OCI-M1 (cell line): ENCODE results near the gene TCAF1.
"Not testable (repeated sequence)": the region's sequence is repeated elsewhere in the genome, so short reads cannot be mapped to it uniquely, and the experiment has no call there.

Source experiments
- DNase-seq: peaks from one replicate; lab custom pipeline; 2025; lab: John Stamatoyannopoulos, UW

Gene TCAF1

GRCh38 chr7:143905509-143905908 is 3.5 kb upstream of the TCAF1 start:
- DNase-seq = no peak

- no peak for DNase-seq
Observed at GRCh38 chr7:143902332-143902899, 440 bp upstream of the TCAF1 start.

DNA sequence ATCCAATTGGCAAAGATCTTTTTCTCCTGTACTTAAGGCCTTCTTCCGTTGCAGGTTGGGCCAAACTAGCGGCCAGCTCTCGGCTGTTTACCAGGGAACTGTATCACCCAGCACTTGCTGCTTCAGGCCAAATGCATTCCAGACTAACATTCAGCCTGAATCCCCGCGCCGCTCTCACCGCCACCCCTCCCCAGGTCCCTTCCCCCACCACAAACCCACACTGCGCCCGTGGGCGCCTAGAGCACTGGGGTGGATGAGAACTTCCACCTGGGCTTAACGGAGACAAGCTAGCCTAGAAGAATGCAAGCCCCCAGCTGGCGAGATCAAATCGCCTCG is 676 bp downstream of the TCAF1 start:
- no peak for DNase-seq

DNA sequence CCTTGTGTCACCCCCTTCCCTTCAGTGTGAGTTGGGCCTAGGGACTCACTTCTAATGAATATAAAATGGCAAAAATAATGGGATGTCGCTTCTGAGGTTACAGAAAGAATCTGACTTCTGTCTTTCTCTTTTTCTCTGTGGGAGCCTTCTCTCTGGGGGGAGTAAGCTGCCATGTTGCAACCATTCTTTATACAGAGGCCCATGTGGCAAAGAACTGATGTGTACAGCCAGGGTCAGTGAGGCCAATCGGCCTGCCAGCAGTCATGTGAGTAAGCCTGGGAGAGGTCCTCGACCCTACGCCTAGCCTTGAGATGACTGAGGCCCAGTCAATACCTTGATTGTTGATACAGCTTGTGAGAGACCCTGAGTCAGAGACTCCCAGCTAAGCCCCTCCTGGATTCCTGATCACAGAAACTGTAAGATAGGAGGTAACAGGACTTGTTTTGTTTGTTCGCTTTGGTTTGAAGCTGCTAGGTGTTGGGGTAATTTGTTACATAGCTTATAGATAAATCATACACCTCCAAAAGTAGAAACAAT is 1.7 kb downstream of the TCAF1 start:
- no peak for DNase-seq

- no peak for DNase-seq
Observed at GRCh38 chr7:143898810-143899209, 3.2 kb downstream of the TCAF1 start.

- no peak for DNase-seq
Observed at GRCh38 chr7:143896667-143897066, 5.3 kb downstream of the TCAF1 start.

DNA sequence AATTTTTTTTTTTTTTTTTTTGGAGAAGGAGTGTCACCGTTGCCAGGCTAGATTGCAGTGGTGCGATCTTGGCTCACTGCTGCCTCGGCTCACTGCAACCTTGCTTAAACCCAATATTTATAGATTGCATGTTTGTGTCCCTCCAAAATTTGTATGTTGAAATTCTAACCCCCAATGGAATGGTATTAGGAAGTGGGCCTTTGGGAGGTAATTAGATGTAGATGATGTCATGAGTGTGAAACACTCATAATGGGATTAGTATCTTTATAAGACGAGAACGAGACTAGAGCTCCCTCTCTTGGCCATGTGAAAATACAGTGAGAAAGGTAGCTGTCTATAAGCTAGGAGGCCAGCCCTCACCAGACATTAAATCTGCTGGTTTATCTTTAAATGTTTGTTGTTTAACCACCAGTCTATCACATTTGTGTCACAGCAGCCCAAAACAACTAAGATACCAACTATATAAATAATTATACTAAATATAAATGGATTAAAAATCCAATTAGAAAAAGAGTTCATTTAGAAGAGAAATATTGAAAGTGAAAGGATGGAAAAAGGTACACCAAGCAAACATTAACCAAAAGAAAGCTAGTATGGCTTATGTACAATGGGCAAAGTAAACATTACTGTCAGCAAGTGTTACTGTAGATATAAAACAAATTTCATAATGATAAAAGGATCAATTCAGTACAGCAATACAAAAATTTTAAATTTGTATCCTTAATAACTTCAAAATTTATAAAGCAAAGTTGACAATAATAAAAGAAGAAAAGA is 9.3 kb downstream of the TCAF1 start:
- DNase-seq = peak; percentile 85

DNA sequence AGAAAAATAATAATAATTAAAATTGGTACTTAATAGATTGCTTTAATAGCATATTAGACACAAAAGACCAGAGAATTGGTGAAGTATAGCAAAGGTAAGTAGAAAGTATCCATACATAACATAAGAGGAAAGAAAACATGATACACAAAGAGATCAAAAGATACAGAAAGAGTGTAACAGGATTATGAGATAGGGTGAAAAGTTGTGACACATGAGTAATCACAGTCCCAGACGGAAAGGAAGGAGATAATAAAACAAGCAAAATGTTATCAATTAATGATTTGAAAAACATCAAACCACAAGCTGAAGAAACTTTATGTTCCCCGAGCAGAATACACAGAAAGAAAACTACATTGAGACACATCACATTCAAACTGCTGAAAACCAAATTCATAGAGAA is 10.5 kb downstream of the TCAF1 start:
- DNase-seq = no peak

GRCh38 chr7:143890558-143890957 is 11.4 kb downstream of the TCAF1 start:
- DNase-seq = no peak

GRCh38 chr7:143889068-143889467 is 12.9 kb downstream of the TCAF1 start:
- DNase-seq = no peak

DNA sequence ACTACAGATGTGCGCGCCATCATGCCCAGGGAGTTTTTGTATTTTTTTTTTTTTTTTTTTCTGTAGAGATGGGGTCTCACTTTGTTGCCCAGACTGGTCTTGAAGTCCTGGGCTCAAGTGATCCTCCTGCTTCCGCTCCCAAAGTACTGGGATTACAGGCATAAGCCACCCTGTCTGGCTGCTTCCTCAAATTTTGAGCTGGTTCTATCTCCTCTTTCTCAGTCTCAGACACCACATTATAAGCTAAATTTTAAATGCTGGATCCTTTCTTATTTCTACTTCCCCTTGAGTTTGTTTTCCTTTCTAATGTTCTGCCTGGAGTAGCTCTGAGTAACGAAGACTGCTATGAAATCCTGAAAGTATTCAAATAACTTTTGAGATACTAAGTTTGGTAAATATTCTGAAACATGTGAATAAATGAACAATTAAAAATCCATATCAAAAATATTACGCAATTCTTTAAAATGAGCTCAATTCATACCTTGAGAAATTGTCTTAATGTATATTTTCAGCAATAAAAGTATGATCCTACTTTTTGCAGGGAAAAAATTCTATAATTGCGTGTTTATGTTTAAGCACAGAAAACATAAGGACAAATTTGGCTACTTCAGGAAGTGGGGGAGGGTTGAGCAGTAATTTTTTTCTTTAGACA is 15.0 kb downstream of the TCAF1 start:
- DNase-seq = peak; percentile 12

- DNase-seq = no peak
Observed at GRCh38 chr7:143885951-143886350, 16.0 kb downstream of the TCAF1 start.

DNA sequence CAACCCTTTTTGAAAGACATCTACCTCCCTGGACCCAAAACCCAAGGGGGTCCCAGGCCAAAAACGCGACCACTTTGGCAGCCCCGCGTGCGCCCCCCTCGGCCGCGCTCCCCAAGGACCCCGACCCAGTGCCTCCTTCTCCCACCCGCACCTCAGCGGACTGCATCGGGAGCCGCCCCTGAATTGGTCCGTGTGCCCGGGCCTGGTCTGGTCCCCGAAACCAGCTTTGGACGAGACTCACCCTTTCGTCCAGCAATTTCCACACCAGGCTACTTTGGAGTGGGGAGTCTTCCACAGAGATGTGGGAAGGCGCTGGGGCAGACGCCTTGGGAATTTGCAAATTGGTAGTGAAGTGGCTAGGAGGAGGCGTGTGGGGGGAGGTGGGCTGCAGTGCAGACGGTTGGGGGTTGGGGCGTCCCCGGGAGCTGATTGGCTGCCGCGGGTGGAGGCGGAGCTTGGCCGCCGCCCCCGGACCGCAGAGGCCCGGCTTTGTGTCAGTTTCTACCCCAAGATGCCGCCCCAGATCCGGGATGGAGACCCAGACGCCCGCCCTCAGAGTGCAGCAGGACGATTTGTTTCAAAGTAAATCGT is 16.9 kb downstream of the TCAF1 start:
- peak; percentile 76 for DNase-seq

- DNase-seq = no peak
Observed at GRCh38 chr7:143884241-143884968, 17.6 kb downstream of the TCAF1 start.

- no peak for DNase-seq
Observed at GRCh38 chr7:143882604-143883078, 19.3 kb downstream of the TCAF1 start.

DNA sequence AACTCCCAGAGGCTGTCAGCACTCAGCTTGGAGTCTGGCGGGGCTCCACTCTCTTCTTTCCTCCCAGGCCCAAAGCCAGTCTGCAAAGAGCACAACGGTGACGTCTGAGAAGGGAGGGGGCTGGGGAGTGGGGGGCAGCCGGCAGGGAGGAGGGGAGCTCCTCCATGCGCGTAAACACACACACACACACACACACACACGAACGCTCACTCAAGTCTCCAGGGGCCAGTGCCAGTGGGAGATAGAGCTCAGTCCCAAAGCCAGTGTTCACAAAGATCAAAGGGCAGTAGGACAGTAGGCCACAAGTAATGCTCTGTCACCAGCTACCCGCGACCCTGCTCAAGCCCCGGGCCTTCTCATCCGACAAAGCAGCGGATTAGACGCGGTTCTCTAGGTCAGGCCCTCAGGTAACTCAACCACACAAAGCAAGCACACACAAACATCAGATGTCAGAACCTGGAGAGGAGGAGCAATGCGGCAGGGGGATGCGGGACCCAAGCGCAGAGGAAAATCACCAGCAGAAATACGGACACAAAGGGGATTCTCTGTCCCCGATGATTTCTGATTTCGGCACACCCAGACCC is 19.9 kb downstream of the TCAF1 start:
- no peak for DNase-seq

DNA sequence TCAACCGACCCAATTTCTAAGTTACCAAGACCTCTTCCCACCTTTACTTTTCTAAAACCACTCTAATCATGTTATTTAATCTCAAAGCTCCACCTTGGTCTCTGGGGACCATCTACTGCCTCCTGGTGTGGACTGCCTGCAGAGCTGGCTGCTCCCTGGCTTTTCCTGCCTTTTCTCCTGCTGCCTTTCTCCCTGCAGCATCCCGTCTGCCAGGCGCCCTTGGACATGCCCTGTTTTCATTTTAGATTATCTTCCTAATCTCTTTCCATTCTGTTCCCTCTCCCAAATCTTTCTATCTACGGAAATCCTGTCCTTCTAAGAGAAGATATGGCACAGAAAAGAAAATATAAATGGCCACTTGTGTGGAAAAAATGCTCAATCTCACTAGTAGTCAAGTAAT is 23.1 kb downstream of the TCAF1 start:
- DNase-seq = no peak

DNA sequence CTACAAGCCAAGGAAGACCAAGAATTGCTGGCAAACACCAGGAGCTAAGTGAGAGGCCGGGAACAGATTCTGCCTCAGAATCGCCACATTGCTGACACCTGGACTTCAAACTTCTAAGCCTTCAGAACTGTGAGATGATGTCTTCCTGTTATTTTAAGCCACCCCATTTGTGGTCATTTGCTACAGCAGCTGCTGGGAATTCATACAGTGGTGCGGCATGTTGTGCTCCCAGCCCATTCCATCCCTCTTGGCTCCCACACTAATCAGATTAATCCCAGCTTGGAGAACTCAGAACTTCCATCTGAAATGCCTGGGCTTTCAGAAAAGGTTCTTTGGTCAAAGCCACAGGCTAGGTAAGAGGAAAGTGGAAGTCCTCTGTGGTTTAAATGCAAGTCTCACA is 24.9 kb downstream of the TCAF1 start:
- no peak for DNase-seq

DNA sequence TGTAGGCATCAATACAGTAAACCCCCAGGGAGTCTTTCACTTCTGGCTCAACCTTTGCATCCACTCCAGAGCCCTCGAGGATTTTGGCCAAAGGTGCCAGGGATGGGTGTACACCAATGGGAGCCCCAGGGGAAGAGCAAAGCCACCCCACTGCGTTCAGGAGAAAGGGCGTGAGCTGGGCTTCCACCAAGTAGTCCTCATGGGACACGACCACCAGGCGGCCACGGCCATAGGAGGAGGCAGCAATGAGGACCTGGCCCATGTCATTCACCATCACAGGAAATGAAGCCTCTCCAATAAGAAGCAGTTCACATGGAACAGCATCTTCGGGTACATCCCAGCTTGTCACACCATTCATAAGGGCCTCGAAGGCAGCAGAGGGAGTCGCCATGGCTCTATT is 25.8 kb downstream of the TCAF1 start:
- DNase-seq = no peak

- DNase-seq = not testable (repeated sequence)
Observed at GRCh38 chr7:143873242-143873641, 28.7 kb downstream of the TCAF1 start.

DNA sequence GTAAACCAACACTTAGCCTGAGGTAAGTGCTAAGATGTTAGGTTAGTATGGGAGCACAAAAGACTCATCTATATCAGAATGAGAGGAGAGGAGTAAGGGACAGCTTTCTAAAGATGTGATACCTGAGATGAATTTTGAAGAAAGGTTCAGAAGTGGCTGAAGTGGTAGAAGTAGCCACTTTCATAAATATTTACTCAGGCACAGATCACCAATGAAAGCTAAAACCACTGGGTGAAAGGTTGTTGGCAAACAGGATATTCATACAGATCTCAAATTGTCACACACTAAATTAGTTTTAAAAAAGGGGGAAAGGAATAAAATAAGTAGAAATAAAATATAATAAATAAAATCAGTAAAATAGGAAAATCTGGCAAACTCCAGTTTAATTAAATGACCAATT is 30.4 kb downstream of the TCAF1 start:
- DNase-seq = not testable (repeated sequence)

DNA sequence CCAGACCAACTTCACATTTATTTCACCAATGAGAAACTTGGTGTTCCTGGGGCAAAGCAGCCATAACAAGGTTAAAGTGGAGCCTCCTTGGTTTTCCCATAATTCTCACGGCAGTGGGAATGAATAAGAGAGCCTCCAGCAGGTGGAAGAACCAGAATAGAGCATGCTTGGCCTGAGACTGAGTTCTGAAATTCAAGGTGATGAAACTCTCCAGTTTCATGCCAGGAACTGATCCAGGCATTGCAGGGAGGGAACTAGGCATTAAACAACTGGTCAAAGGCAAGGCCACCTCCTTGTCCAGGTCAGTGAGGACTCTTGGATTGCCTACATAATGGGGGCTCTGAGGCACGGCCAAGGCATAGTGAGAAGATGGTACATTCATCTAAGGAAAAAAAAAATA is 44.0 kb downstream of the TCAF1 start:
- DNase-seq = not testable (repeated sequence)
